Mucosa of descending colon (tissue), 3 donors: Measurements from ENCODE around the gene IFNAR1. TPM values are rescaled to one million over a fixed set of nuclear protein-coding genes. Genes with fewer than 3 reads are reported as not detected.

Source experiments
- ATAC-seq: fragments of 200-7000 bp; cut with Tn5 transposase; one replicate; pipeline ENCODE4 v1.9.1; 2020; ENCODE audit warnings: mild to moderate bottlenecking, moderate library complexity
- DNase-seq, 3 donors: peaks; one replicate each; pipeline ENCODE4 v3.0.0-alpha.2; 2020
- H3K36me3 ChIP-seq: fragments of 200-600 bp; one replicate; pipeline ENCODE4 v1.8.0; 2021; ENCODE audit warnings: low read depth, mild to moderate bottlenecking
- H3K4me1 ChIP-seq: fragments of 200-600 bp; one replicate; pipeline ENCODE4 v1.8.0; 2021; ENCODE audit warnings: low read depth, mild to moderate bottlenecking
- H3K4me3 ChIP-seq: fragments of 200-600 bp; one replicate; pipeline ENCODE4 v1.8.0; 2021; ENCODE audit warnings: mild to moderate bottlenecking
- H3K9me3 ChIP-seq: fragments of 200-600 bp; one replicate; pipeline ENCODE4 v1.8.0; 2021; ENCODE audit warnings: mild to moderate bottlenecking
- intact Hi-C, 2 donors: fragments of 100-400 bp; cut with DNase I in 1 of 2; cut with micrococcal nuclease in 1 of 2; formaldehyde crosslinking; loops; one replicate each; pipeline versions ENCODE4 v1.11.0 to v1.11.1; 2022; cut with DNase I, micrococcal nuclease
- total RNA-seq, 3 donors: library from RNA; stranded (reverse); fragmentation: NEBNext Ultra II Directional in 2 of 3; extraction: Animal tissue kit (Norgen Biotek cat#: 25700) in 2 of 3; gene quantifications; one replicate each; pipeline versions ENCODE4 v1.2.1 to v1.2.4, GENCODE V29; 2021 to 2023
- TF ChIP-seq, protein P1 (sequence below): fragments of 200-600 bp; IDR thresholded peaks from one replicate; pipeline ENCODE4 v1.8.0; 2022; ENCODE audit warnings: antibody characterized with exemption, mild to moderate bottlenecking
- donor health status: DM: no; HTN: no; CAD: no; lungs with moderate emphysema.
- donor health status: DM: no; HTN: no; CAD: no.
- donor health status: DM: no; HTN: yes; CAD: no.

The IFNAR1 gene
- total RNA-seq, 3 donors from 2014 or later = 41.9 to 49.5 (median 43.3) TPM

DNA sequence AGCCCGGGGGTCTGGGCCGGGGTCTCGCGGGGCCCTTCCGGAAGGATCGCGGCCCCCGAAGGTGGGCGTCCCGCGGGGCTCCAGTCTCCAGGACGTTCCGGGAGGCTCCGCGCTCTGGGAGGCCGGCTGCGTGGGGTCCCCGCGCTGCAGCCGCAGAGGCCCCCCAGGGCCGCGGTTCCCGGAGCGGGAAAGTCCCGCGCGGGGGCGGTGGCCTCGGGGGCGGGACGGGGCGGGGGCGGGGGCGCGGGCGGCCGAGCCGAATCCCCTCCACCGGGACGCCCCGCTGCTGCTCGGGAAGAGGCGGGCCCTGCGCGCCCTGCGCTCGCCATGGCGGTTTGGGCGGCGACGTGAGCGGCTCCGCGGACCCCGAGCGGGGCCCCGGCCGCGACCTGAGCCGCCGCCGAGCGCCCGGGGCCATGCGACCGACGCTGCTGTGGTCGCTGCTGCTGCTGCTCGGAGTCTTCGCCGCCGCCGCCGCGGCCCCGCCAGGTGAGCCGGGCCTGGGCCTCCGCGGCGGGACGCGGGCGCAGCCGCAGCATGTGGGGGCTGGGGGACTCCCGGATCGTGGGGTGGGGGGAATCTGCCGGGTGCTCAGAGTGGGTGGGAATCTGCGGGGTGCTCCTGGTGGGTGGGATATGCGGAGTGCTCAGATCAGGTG, 78.5 kb downstream of the IFNAR1 start, which contains the start of gene IFNGR2:
Gene IFNGR2, plus strand, starts transcription at position 286 of the 658 bp plus-strand sequence. Its CDS starts 131 bp downstream, at position 417.
- ATAC-seq = peak; percentile 45

DNA sequence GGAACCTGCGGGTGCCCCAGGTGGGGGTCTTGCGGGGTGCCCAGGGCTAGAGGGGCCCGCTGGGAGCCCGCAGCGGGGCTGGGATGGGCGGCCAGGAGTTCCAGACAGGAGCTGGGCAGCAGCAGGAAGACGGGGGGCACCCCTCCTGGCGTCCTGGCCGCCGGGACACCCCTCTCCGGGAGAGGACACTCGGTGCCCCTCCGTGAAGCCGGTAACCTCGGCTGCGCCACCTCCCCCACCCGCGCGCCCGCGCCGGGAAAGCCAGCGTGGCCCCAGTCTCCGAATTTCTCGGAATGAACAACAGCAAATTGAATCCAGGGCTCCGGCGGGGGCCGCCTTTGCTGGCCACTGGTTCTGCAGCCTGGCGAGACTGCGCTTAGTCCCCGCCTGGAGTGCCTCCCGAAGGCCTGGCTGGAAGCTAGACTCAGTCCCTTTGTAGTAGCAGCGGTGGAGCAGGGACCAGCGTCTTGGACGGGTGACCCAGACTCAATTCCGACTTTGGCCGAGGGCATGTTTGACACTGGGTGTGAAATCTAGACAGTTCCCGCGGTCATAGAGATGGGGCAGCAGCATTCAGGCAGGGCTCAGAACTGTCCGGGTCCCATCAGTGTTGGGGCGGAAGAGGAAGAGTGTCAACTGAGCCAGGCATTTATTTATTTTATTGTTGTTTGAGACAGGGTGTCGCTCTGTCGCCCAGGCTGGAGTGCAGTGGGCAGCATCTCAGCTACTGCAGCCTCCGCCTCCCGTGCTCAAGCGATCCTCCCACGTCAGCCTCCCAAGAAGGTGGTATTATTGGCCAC, 79.2 kb downstream of the IFNAR1 start:
- TF ChIP-seq, protein P1, sequence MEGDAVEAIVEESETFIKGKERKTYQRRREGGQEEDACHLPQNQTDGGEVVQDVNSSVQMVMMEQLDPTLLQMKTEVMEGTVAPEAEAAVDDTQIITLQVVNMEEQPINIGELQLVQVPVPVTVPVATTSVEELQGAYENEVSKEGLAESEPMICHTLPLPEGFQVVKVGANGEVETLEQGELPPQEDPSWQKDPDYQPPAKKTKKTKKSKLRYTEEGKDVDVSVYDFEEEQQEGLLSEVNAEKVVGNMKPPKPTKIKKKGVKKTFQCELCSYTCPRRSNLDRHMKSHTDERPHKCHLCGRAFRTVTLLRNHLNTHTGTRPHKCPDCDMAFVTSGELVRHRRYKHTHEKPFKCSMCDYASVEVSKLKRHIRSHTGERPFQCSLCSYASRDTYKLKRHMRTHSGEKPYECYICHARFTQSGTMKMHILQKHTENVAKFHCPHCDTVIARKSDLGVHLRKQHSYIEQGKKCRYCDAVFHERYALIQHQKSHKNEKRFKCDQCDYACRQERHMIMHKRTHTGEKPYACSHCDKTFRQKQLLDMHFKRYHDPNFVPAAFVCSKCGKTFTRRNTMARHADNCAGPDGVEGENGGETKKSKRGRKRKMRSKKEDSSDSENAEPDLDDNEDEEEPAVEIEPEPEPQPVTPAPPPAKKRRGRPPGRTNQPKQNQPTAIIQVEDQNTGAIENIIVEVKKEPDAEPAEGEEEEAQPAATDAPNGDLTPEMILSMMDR = no peak
- Histone ChIP-seq H3K4me3 (peak overlapping the region; percentile 74), H3K4me1 (peaks cover 21% of the 10 kb centered on the region), H3K36me3 (no peaks in the 10 kb centered on the region), H3K9me3 (no peaks in the 10 kb centered on the region)
- ATAC-seq (peak; percentile 72), DNase-seq (peak; percentile 66 to 79 (median 77))
- intact Hi-C loops = no loop called here

More for the DNA sequence above, 78.5 kb downstream of the IFNAR1 start, which contains the start of gene IFNGR2:
- DNase-seq = peak; percentile 52 to 74 (median 69)
- H3K36me3 ChIP-seq = no peaks in the 10 kb centered on the region
- intact Hi-C loops = no loop called here
- H3K4me3 ChIP-seq = peak within 1 kb of the TSS; percentile 74
- peaks cover 21% of the 10 kb centered on the region for H3K4me1 ChIP-seq
- no peaks in the 10 kb centered on the region for H3K9me3 ChIP-seq
- TF ChIP-seq, protein P1 = no peak

DNA sequence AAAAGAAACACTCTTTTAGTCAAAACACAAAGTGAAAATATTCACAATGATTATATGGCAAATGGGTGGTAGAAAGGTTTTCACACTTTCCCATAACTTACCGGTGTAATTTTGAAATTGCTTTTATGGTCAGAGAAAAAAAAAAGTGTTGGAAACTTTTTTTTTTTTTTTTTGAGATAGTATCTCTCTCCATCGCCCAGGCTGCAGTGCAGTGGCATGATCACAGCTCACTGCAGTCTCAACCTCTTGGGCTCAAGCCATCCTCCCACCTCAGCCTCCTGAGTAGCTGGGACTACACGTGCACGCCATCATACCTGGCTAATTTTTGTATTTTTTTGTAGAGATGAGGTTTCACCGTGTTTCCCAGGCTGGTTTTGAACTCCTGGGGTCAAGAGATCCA, 81.7 kb downstream of the IFNAR1 start:
- ATAC-seq = no peak
- intact Hi-C loops = no loop called here
- Histone ChIP-seq H3K36me3 (no peaks in the 10 kb centered on the region), H3K9me3 (no peaks in the 10 kb centered on the region), H3K4me1 (peaks cover 29% of the 10 kb centered on the region), H3K4me3 (no peak overlapping the region)
- TF ChIP-seq, protein P1 = no peak
- DNase-seq = no peak

Other genes with a start within 250 kb of the IFNAR1 start
- 10 to 100 TPM; 11.9 to 20.5 (median 18.2) TPM for gene IFNAR2, start 95.0 kb upstream of the IFNAR1 start, total RNA-seq
- gene IL10RB, start 58.6 kb upstream of the IFNAR1 start, total RNA-seq = 100 to 1,000 TPM in 1 of 3 donors, 10 to 100 TPM in 2; 45.3 to 100 (median 77.0) TPM
- gene IFNGR2, start 78.4 kb downstream of the IFNAR1 start, total RNA-seq = 100 to 1,000 TPM in 1 of 3 donors, 10 to 100 TPM in 2; 56.3 to 155 (median 87.8) TPM
- gene TMEM50B, start 155.0 kb downstream of the IFNAR1 start, total RNA-seq = 10 to 100 TPM; 40.5 to 53.1 (median 42.2) TPM
- 1 to 10 TPM; 1.9 to 3.0 (median 2.9) TPM for gene DNAJC28, start 166.7 kb downstream of the IFNAR1 start, total RNA-seq
- gene GART, start 217.1 kb downstream of the IFNAR1 start, total RNA-seq = 10 to 100 TPM; 45.5 to 57.2 (median 55.6) TPM
- gene SON, start 218.1 kb downstream of the IFNAR1 start, total RNA-seq = 100 to 1,000 TPM; 240 to 293 (median 254) TPM